ENCODE results near the gene TBCCD1. TPM values are rescaled to one million over a fixed set of nuclear protein-coding genes. Genes with fewer than 3 reads are reported as not detected.

Gene TBCCD1
- total RNA-seq, 2 donors from 2014 or later: 11.9 to 14.0 TPM

GRCh38 chr3:186599142-186599784, 32.1 kb upstream of the TBCCD1 start:
- TF ChIP-seq CTCF (conservative IDR thresholded peaks at IDR 0.05): no peak
- no peak for DNase-seq
- Histone ChIP-seq H3K36me3 (ENCODE audit: control insufficient read depth, insufficient read depth, low read length) (no peaks in the 10 kb centered on the region), H3K27me3 (ENCODE audit: control insufficient read depth, insufficient read depth, low read length, poor library complexity, severe bottlenecking) (no peaks in the 10 kb centered on the region), H3K4me1 (ENCODE audit: control insufficient read depth, insufficient read depth, low read length) (no peaks in the 10 kb centered on the region), H3K4me3 (ENCODE audit: low read length) (no peak overlapping the region), H3K27ac (ENCODE audit: low read depth, low read length) (no peak overlapping the region), H3K9ac (ENCODE audit: extremely low read depth, low read length, poor library complexity, severe bottlenecking) (no peak overlapping the region), H3K9me3 (ENCODE audit: control insufficient read depth, low read length) (no peaks in the 10 kb centered on the region)
- Mint-ChIP-seq H3K4me3 (no peak overlapping the region), H3K27ac (no peak overlapping the region), H3K27me3 (ENCODE audit: insufficient read depth) (peaks cover 5% of the 10 kb centered on the region), H3K4me1 (peaks cover 5% of the 10 kb centered on the region), H3K36me3 (ENCODE audit: low read depth) (no peaks in the 10 kb centered on the region), H3K9me3 (no peaks in the 10 kb centered on the region)
- WGBS, 2 experiments (ENCODE audit: insufficient coverage in 1 of 2, insufficient read length in 1 of 2): 82 to 92% methylated on average over 7 to 12 of the region's 12 CpGs

- no peak overlapping the region for H3K9ac ChIP-seq (ENCODE audit: extremely low read depth, low read length, poor library complexity, severe bottlenecking)
- no peaks in the 10 kb centered on the region for H3K9me3 ChIP-seq (ENCODE audit: control insufficient read depth, low read length)
- H3K27me3 ChIP-seq (ENCODE audit: control insufficient read depth, insufficient read depth, low read length, poor library complexity, severe bottlenecking): no peaks in the 10 kb centered on the region
- no peak for TF ChIP-seq CTCF (conservative IDR thresholded peaks at IDR 0.05)
- 70 to 92% methylated on average over 2 to 4 of the region's 4 CpGs for WGBS, 2 experiments (ENCODE audit: insufficient coverage in 1 of 2, insufficient read length in 1 of 2)
- Mint-ChIP-seq H3K9me3 (no peaks in the 10 kb centered on the region), H3K27me3 (ENCODE audit: insufficient read depth) (peaks cover 3% of the 10 kb centered on the region), H3K27ac (no peak overlapping the region), H3K4me3 (no peak overlapping the region), H3K36me3 (ENCODE audit: low read depth) (no peaks in the 10 kb centered on the region), H3K4me1 (peaks cover 5% of the 10 kb centered on the region)
- no peak overlapping the region for H3K27ac ChIP-seq (ENCODE audit: low read depth, low read length)
- DNase-seq: no peak
- no peaks in the 10 kb centered on the region for H3K4me1 ChIP-seq (ENCODE audit: control insufficient read depth, insufficient read depth, low read length)
- no peak overlapping the region for H3K4me3 ChIP-seq (ENCODE audit: low read length)
- no peaks in the 10 kb centered on the region for H3K36me3 ChIP-seq (ENCODE audit: control insufficient read depth, insufficient read depth, low read length)
These were observed 31.6 kb upstream of the TBCCD1 start for GRCh38 chr3:186598794-186599141.

GRCh38 chr3:186598108-186598784, 31.1 kb upstream of the TBCCD1 start:
- no peaks in the 10 kb centered on the region for H3K9me3 ChIP-seq (ENCODE audit: control insufficient read depth, low read length)
- TF ChIP-seq CTCF (conservative IDR thresholded peaks at IDR 0.05): no peak
- no peak for DNase-seq
- H3K9ac ChIP-seq (ENCODE audit: extremely low read depth, low read length, poor library complexity, severe bottlenecking): no peak overlapping the region
- no peak overlapping the region for H3K4me3 ChIP-seq (ENCODE audit: low read length)
- H3K36me3 ChIP-seq (ENCODE audit: control insufficient read depth, insufficient read depth, low read length): no peaks in the 10 kb centered on the region
- Mint-ChIP-seq H3K27ac (no peak overlapping the region), H3K9me3 (no peaks in the 10 kb centered on the region), H3K27me3 (ENCODE audit: insufficient read depth) (peaks cover 3% of the 10 kb centered on the region), H3K4me3 (no peak overlapping the region), H3K4me1 (peaks cover 5% of the 10 kb centered on the region), H3K36me3 (ENCODE audit: low read depth) (no peaks in the 10 kb centered on the region)
- no peaks in the 10 kb centered on the region for H3K27me3 ChIP-seq (ENCODE audit: control insufficient read depth, insufficient read depth, low read length, poor library complexity, severe bottlenecking)
- H3K4me1 ChIP-seq (ENCODE audit: control insufficient read depth, insufficient read depth, low read length): no peaks in the 10 kb centered on the region
- WGBS, 2 experiments (ENCODE audit: insufficient coverage in 1 of 2, insufficient read length in 1 of 2): 89 to 98% methylated on average over 5 to 11 of the region's 11 CpGs
- H3K27ac ChIP-seq (ENCODE audit: low read depth, low read length): no peak overlapping the region
